ENCODE data around the gene HOXA4.

DNA sequence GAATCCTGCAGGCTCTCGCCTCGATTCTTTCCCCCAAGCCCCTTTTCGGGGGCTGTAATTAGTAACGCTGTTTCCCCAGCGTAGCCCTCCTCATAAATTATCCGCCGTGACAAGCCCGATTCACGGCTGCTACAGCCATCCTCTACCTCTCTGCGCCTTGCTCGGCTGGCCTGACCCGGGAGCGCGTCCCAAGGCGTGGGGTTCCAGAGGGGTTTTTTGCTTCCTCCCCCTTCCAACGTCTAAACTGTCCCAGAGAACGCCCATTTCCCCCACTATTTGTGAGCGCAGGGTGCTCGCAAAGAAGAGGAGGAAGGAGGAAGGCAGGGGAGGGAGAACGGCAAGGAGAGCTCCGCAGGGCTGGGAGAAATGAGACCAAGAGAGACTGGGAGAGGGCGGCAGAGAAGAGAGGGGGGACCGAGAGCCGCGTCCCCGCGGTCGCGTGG, 12.0 kb upstream of the HOXA4 start:
- no peak for TF ChIP-seq POLR2A (IDR thresholded peaks at IDR 0.05)
- TF ChIP-seq, protein P1, sequence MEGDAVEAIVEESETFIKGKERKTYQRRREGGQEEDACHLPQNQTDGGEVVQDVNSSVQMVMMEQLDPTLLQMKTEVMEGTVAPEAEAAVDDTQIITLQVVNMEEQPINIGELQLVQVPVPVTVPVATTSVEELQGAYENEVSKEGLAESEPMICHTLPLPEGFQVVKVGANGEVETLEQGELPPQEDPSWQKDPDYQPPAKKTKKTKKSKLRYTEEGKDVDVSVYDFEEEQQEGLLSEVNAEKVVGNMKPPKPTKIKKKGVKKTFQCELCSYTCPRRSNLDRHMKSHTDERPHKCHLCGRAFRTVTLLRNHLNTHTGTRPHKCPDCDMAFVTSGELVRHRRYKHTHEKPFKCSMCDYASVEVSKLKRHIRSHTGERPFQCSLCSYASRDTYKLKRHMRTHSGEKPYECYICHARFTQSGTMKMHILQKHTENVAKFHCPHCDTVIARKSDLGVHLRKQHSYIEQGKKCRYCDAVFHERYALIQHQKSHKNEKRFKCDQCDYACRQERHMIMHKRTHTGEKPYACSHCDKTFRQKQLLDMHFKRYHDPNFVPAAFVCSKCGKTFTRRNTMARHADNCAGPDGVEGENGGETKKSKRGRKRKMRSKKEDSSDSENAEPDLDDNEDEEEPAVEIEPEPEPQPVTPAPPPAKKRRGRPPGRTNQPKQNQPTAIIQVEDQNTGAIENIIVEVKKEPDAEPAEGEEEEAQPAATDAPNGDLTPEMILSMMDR (IDR thresholded peaks at IDR 0.05): no peak
